Breast epithelium (tissue), 4 donors: ENCODE measurements around the gene ADRA2B. TPM values are rescaled to one million over a fixed set of nuclear protein-coding genes. Genes with fewer than 3 reads are reported as not detected.
"Not testable (repeated sequence)": the region's sequence is repeated elsewhere in the genome, so short reads cannot be mapped to it uniquely, and the experiment has no call there.

Source experiments
- DNase-seq, 2 donors: peaks; one replicate each; pipeline ENCODE4 v3.0.0-alpha.2; 2019; ENCODE audit warnings: low spot score in 2 of 2
- H3K27ac ChIP-seq, 2 donors: fragments of 200-600 bp; sonication (generic) in 1 of 2; one replicate each; pipeline ENCODE4 v1.5.1; 2016 to 2019; ENCODE audit warnings: mild to moderate bottlenecking in 1 of 2
- H3K27me3 ChIP-seq, 2 donors: fragments of 200-600 bp; sonication (generic) in 1 of 2; one replicate each; pipeline versions ENCODE4 v1.5.1 to v1.6.0; 2017 to 2019; ENCODE audit warnings: control low read depth in 1 of 2, mild to moderate bottlenecking in 1 of 2
- H3K36me3 ChIP-seq: fragments of 200-600 bp; one replicate; pipeline ENCODE4 v1.5.1; 2019
- H3K4me1 ChIP-seq, 2 donors: fragments of 200-600 bp; sonication (generic); one replicate each; pipeline ENCODE4 v1.5.1; 2016 to 2019; ENCODE audit warnings: control low read depth in 1 of 2
- H3K4me3 ChIP-seq, 3 donors: fragments of 200-600 bp; sonication (generic); 1 replicate in 2 of 3; 2 replicates in 1 of 3; pipeline ENCODE4 v1.5.1; 2016 to 2019; ENCODE audit warnings: mild to moderate bottlenecking in 3 of 3, moderate library complexity in 2 of 3
- H3K9me3 ChIP-seq, 2 donors: fragments of 200-600 bp; sonication (generic) in 1 of 2; one replicate each; pipeline ENCODE4 v1.5.1; 2016 to 2019; ENCODE audit warnings: control low read depth in 1 of 2
- CTCF ChIP-seq, 3 donors: fragments of 450-650 bp; IDR thresholded peaks; one replicate each; pipeline ENCODE4 v1.5.1; 2016 to 2017; ENCODE audit warnings: antibody characterized with exemption in 3 of 3, mild to moderate bottlenecking in 3 of 3, moderate library complexity in 3 of 3
- POLR2A ChIP-seq: fragments of 450-650 bp; IDR thresholded peaks from one replicate; pipeline ENCODE4 v1.6.1; 2016; ENCODE audit warnings: antibody characterized with exemption, mild to moderate bottlenecking, moderate library complexity
- POLR2AphosphoS5 ChIP-seq, 3 donors: sonication (generic); formaldehyde crosslinking; IDR thresholded peaks; one replicate each; pipeline ENCODE4 v1.6.1; 2017; ENCODE audit warnings: antibody characterized with exemption in 3 of 3
- intact Hi-C: fragments of 100-400 bp; cut with DNase I; formaldehyde crosslinking; loops from one replicate; pipeline ENCODE4 v1.15.1; 2023; ENCODE audit warnings: low total_unique reads
- total RNA-seq, 3 donors: library from RNA; depleted of rRNA; stranded (reverse); fragments of >200 nt; gene quantifications; one replicate each; pipeline ENCODE4 v1.1.0, GENCODE V29; 2016

The ADRA2B gene
- total RNA-seq, result 1 to 10 TPM; 1.3 to 1.6 (median 1.4) TPM

DNA sequence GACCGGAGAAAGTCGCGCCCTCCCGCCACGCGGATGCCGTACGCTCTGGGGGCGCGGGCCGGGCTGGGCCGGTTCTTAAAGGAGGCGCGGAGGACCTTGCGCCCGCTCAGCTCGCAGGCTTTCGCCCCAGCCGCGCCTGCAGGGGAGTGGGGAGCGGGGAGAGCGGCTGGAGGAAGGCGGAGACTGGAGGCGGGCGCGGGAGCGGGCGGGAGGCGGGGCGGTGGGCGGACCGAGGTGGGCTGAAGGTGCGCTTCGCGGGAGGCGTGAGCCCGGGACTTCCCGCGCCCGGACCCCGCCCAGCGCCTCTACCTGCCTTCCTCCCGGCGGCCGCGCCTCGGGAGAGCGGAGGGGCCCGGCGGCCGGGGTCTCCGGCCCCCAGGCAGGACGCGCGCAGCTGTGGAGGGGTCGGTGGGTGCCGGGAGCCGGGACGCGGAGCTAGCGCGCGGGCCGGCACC, at the start of gene ADRA2B:
Gene ADRA2B (minus strand): TSS at position 148 of the 455 bp plus-strand sequence. CDS start 422 bp downstream, outside the sequence.
- Histone ChIP-seq H3K27me3 (peaks cover 0 to 4% of the 10 kb centered on the region in 2 donors), H3K27ac (peak within 1 kb of the TSS; percentile 53 to 77), H3K4me1 (peaks cover 3 to 12% of the 10 kb centered on the region in 2 donors), H3K4me3 (peak within 1 kb of the TSS; percentile 49 to 91 (median 56)), H3K36me3 (no peaks in the 10 kb centered on the region), H3K9me3 (no peaks in the 10 kb centered on the region)
- TF ChIP-seq POLR2A (no peak), CTCF (IDR thresholded peaks at IDR 0.05) (no peak), POLR2AphosphoS5 (IDR thresholded peaks at IDR 0.05) (no peak)
- intact Hi-C loops, result loop anchor here (10.0 kb wide), 2 partner anchors 92 to 962 kb away; partner anchors contain the start of gene ZNF514
- peak; percentile 66 to 82 for DNase-seq

DNA sequence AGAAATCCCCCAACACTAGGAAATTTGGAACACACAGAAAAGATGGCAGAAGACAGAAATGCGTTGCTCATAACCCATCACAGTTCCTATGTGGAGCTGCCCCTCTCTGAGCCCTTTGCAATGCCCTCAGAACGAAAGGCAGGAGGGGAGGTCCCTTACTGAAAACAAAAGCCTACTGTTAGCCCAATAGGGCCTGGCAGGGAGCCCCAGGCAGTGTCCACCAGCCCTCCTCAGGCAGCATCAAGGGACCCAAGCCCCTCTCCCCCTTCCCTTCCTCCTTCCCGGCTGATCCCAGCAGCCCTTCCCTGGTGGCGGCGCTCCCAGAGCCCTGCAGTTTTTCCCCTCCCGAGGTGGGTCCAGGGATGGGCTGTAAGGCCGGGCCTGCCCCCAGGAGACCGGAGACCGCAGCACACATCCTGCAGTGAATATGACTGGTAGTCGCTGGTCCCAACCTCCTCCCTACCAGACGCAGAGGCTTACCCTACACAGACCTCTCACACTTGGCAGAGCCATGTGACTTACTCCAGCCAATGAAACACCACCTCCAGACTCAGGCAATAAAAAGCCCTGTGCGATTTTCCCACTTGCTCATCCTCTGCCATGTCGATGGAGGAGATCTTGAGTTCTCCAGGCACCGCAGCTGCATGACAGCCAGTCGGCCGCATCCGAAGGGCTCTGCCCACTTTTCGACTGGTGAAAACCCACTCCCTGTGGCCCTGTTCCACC, 48.3 kb upstream of the ADRA2B start:
- H3K4me3 ChIP-seq, result no peak overlapping the region
- H3K27ac ChIP-seq, result peak overlapping the region in 1 of 2 donors; percentile 6
- intact Hi-C loops, result no loop called here

DNA sequence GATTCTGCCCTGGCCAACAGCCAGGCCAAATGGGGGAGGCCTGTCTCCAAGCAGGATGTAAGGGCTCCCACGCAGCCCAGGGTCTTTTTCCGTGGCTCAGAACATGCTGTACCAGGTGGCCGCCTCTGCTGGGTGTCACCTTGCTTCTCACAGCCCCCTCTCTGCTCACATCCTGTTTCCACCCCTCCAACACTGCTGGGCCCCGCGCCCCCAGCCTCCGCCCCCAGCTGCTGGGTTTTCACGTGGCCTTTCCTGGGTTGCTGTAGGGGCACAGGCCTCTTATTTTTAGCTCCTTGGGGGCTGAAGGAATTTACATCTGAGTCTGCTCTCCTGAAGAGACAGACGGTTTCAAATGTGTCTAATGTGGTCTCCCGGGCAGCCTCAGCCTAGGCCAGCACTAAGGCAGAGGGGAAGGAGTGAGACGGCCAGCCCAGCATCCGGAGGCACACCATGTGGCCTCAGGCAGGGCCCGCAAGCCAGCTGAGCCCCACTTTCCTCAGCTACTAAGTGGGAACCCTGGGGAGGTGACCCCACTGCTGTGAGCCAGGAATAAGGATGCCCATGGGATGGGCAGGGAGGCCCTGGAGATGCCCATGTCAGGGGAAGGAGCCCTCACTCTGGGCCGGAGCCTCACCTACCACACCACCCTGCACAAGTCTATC, 47.5 kb upstream of the ADRA2B start:
- H3K27me3 ChIP-seq, result no peaks in the 10 kb centered on the region
- no peak for TF ChIP-seq CTCF (IDR thresholded peaks at IDR 0.05)
- TF ChIP-seq POLR2A, result no peak
- TF ChIP-seq POLR2AphosphoS5 (IDR thresholded peaks at IDR 0.05), result no peak
- H3K36me3 ChIP-seq, result no peaks in the 10 kb centered on the region
- H3K9me3 ChIP-seq, result no peaks in the 10 kb centered on the region
- peak overlapping the region; percentile 6 to 19 for H3K27ac ChIP-seq
- intact Hi-C loops, result no loop called here
- H3K4me3 ChIP-seq, result no peak overlapping the region
- no peak for DNase-seq
- H3K4me1 ChIP-seq, result no peaks in the 10 kb centered on the region

More for the DNA sequence above, 48.3 kb upstream of the ADRA2B start:
- H3K4me1 ChIP-seq, result no peaks in the 10 kb centered on the region
- no peak for DNase-seq
- no peaks in the 10 kb centered on the region for H3K9me3 ChIP-seq
- H3K36me3 ChIP-seq, result no peaks in the 10 kb centered on the region
- no peaks in the 10 kb centered on the region for H3K27me3 ChIP-seq
- TF ChIP-seq POLR2A (no peak), POLR2AphosphoS5 (IDR thresholded peaks at IDR 0.05) (no peak), CTCF (IDR thresholded peaks at IDR 0.05) (no peak)

- DNase-seq, result no peak
- peak overlapping the region in 1 of 2 donors; percentile 19 for H3K27ac ChIP-seq
- intact Hi-C loops, result no loop called here
- H3K4me1 ChIP-seq, result no peaks in the 10 kb centered on the region
- no peaks in the 10 kb centered on the region for H3K27me3 ChIP-seq
- H3K36me3 ChIP-seq, result no peaks in the 10 kb centered on the region
- no peaks in the 10 kb centered on the region for H3K9me3 ChIP-seq
- TF ChIP-seq POLR2A, result no peak
- TF ChIP-seq CTCF (IDR thresholded peaks at IDR 0.05), result no peak
- no peak for TF ChIP-seq POLR2AphosphoS5 (IDR thresholded peaks at IDR 0.05)
- no peak overlapping the region for H3K4me3 ChIP-seq
Observed at GRCh38 chr2:96163415-96163767, 47.0 kb upstream of the ADRA2B start.

DNA sequence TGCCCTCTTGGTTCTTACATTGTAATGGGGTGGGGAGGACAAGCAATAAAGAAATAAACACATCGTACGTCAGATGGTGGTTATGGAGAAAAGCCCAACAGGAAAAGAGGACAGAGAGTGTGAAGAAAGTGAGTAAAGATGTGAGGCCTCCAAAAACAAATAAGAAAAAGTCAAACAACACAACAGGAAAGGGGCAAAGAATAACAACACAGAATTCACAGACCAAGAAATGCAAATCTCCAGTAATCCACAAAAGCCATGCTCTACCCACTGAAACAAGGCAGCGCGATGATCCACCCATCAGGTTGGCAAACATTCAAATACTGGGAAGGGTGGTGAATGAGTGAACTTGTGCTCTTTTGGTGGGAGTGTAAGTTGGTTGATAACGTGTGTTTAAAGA, 45.5 kb upstream of the ADRA2B start:
- no peak for TF ChIP-seq CTCF (IDR thresholded peaks at IDR 0.05)
- no peak for TF ChIP-seq POLR2A
- TF ChIP-seq POLR2AphosphoS5 (IDR thresholded peaks at IDR 0.05), result no peak
- H3K4me1 ChIP-seq, result no peaks in the 10 kb centered on the region
- no peak for DNase-seq
- no peaks in the 10 kb centered on the region for H3K36me3 ChIP-seq
- no peaks in the 10 kb centered on the region for H3K9me3 ChIP-seq
- intact Hi-C loops, result no loop called here
- no peaks in the 10 kb centered on the region for H3K27me3 ChIP-seq
- H3K27ac ChIP-seq, result no peak overlapping the region
- no peak overlapping the region for H3K4me3 ChIP-seq

GRCh38 chr2:96160366-96160765, 44.0 kb upstream of the ADRA2B start:
- DNase-seq, H3K27me3 ChIP-seq, H3K27ac ChIP-seq, intact Hi-C loops, H3K4me3 ChIP-seq, H3K9me3 ChIP-seq, H3K36me3 ChIP-seq, H3K4me1 ChIP-seq: not testable (repeated sequence)
